Measurements from ENCODE around the gene GNRH2.

GRCh38 chr20:3003416-3003815, 40.0 kb upstream of the GNRH2 start:
- no peak for TF ChIP-seq TARDBP (IDR thresholded peaks at IDR 0.05)
- TF ChIP-seq L3MBTL2 (conservative IDR thresholded peaks at IDR 0.05): no peak
- no peak for TF ChIP-seq BHLHE40 (IDR thresholded peaks at IDR 0.05; ENCODE audit: borderline replicate concordance)
- no peak for TF ChIP-seq SUZ12 (IDR thresholded peaks at IDR 0.05)
- no peak for TF ChIP-seq FOXM1 (IDR thresholded peaks at IDR 0.05; ENCODE audit: borderline replicate concordance)
- TF ChIP-seq SP1 (IDR thresholded peaks at IDR 0.05): no peak
- no peak for TF ChIP-seq LEF1 (IDR thresholded peaks at IDR 0.05; ENCODE audit: borderline replicate concordance)
